Caco-2 (cell line): Measurements from ENCODE around the gene SKA3. TPM values are rescaled to one million over a fixed set of nuclear protein-coding genes. Genes with fewer than 3 reads are reported as not detected.

Experiments
- BruUV-seq: library from RNA; stranded (reverse); fragments of 400-500 nt; replicated peaks from 2 replicates; lab custom pipeline; 2021; lab: Mats Ljungman, UMichigan
- CTCF ChIA-PET: fragments of 300-600 bp; sonication (Branson Sonifier 250); formaldehyde crosslinking; loops from one replicate; lab custom pipeline; 2022; ENCODE audit warnings: antibody characterized with exemption; lab: Charles Lee
- POLR2A ChIA-PET: fragments of 300-600 bp; sonication (Branson Sonifier 250); formaldehyde crosslinking; loops from one replicate; lab custom pipeline; 2022; ENCODE audit warnings: antibody characterized with exemption; lab: Charles Lee
- DNase-seq, 2 experiments: peaks; one replicate each; pipeline versions ENCODE4 v3.0.0 to v3.0.0-alpha.2; 2020 to 2022
- H3K27me3 ChIP-seq: replicated peaks from 2 replicates; pipeline ENCODE4 v1.6.0; 2011; ENCODE audit warnings: low read length; ENCODE audit not compliant: control insufficient read depth, insufficient read depth
- H3K36me3 ChIP-seq: 2 replicates; pipeline ENCODE4 v1.5.1; 2011; ENCODE audit warnings: low read length; ENCODE audit not compliant: control insufficient read depth, insufficient read depth
- H3K4me1 ChIP-seq: fragments of 250-450 bp; sonication (Bioruptor Pico); 2 replicates; pipeline ENCODE4 v1.5.1; 2020; ENCODE audit warnings: mild to moderate bottlenecking
- H3K4me3 ChIP-seq: 2 replicates; pipeline ENCODE4 v1.5.1; 2011; ENCODE audit warnings: low read depth, mild to moderate bottlenecking, control low read depth, low read length
- H3K9me3 ChIP-seq: fragments of 250-450 bp; sonication (Bioruptor Pico); 2 replicates; pipeline ENCODE4 v1.5.1; 2020; ENCODE audit warnings: mild to moderate bottlenecking, moderate library complexity
- H3K27ac Mint-ChIP-seq: one replicate; pipeline ENCODE4 v1.8.0; 2022; ENCODE audit warnings: mixed read lengths; ENCODE audit not compliant: unreplicated experiment
- H3K27me3 Mint-ChIP-seq: one replicate; pipeline ENCODE4 v1.8.0; 2022; ENCODE audit warnings: mixed read lengths; ENCODE audit not compliant: insufficient read depth, unreplicated experiment
- H3K36me3 Mint-ChIP-seq: one replicate; pipeline ENCODE4 v1.8.0; 2022; ENCODE audit warnings: mild to moderate bottlenecking, mixed read lengths; ENCODE audit not compliant: insufficient read depth, unreplicated experiment
- H3K4me1 Mint-ChIP-seq: one replicate; pipeline ENCODE4 v1.8.0; 2022; ENCODE audit warnings: low read depth, mixed read lengths; ENCODE audit not compliant: unreplicated experiment
- H3K4me3 Mint-ChIP-seq: one replicate; pipeline ENCODE4 v1.8.0; 2022; ENCODE audit warnings: mild to moderate bottlenecking, moderate library complexity, mixed read lengths; ENCODE audit not compliant: unreplicated experiment
- H3K9me3 Mint-ChIP-seq: one replicate; pipeline ENCODE4 v1.8.0; 2022; ENCODE audit warnings: mixed read lengths; ENCODE audit not compliant: unreplicated experiment
- CTCF ChIP-seq, 2 experiments: fragments of 200-600 bp in 1 of 2; IDR thresholded peaks; 1 replicate in 1 of 2; 2 replicates in 1 of 2; pipeline versions ENCODE4 v1.5.1 to v1.8.0; 2011 to 2022; ENCODE audit warnings: antibody characterized with exemption in 1 of 2, control low read depth in 1 of 2, inconsistent platforms in 1 of 2, low read depth in 1 of 2, low read length in 1 of 2, mild to moderate bottlenecking in 1 of 2, moderate library complexity in 1 of 2; ENCODE audit not compliant: insufficient read depth in 1 of 2, severe bottlenecking in 1 of 2, unreplicated experiment in 1 of 2
- intact Hi-C: fragments of 100-400 bp; cut with micrococcal nuclease; formaldehyde crosslinking; loops from one replicate; pipeline ENCODE4 v1.10.0; 2022; ENCODE audit not compliant: unreplicated experiment
- total RNA-seq: library from RNA; stranded (reverse); gene quantifications from 2 replicates; pipeline ENCODE4 v1.2.3, GENCODE V29; 2022

The SKA3 gene
- total RNA-seq, 1 experiment from 2014 or later, result 37.5 TPM

- ChIA-PET POLR2A (no interaction called here), CTCF (interaction anchor here (1.4 kb wide), 1 partner anchor 209 kb away, joined by 6 read pairs; no protein-coding TSS in a partner anchor)
- peaks cover 24% of the 10 kb centered on the region for H3K36me3 Mint-ChIP-seq
- no peak overlapping the region for H3K27ac Mint-ChIP-seq
- Histone ChIP-seq H3K27me3 (no peaks in the 10 kb centered on the region), H3K4me3 (no peak overlapping the region), H3K9me3 (no peaks in the 10 kb centered on the region), H3K4me1 (no peaks in the 10 kb centered on the region), H3K36me3 (no peaks in the 10 kb centered on the region)
- intact Hi-C loops, result no loop called here
- no TSS peak for BruUV-seq
- no peaks in the 10 kb centered on the region for H3K9me3 Mint-ChIP-seq
- H3K4me1 Mint-ChIP-seq, result peaks cover 6% of the 10 kb centered on the region
- H3K27me3 Mint-ChIP-seq, result no peaks in the 10 kb centered on the region
- no peak for DNase-seq
- no peak for TF ChIP-seq CTCF (IDR thresholded peaks at IDR 0.05; ENCODE audit: insufficient read depth in 1 of 2, low read depth in 1 of 2, low read length in 1 of 2, severe bottlenecking in 1 of 2, unreplicated experiment in 1 of 2)
- H3K4me3 Mint-ChIP-seq, result no peak overlapping the region
Observed at GRCh38 chr13:21152251-21152899, 24.0 kb downstream of the SKA3 start.

GRCh38 chr13:21150013-21150412, 26.3 kb downstream of the SKA3 start:
- BruUV-seq, result no TSS peak
- POLR2A ChIA-PET, result no interaction called here
- Histone ChIP-seq H3K36me3 (no peaks in the 10 kb centered on the region), H3K27me3 (no peaks in the 10 kb centered on the region), H3K4me3 (no peak overlapping the region), H3K4me1 (no peaks in the 10 kb centered on the region), H3K9me3 (no peaks in the 10 kb centered on the region)
- TF ChIP-seq CTCF (IDR thresholded peaks at IDR 0.05; ENCODE audit: insufficient read depth in 1 of 2, low read depth in 1 of 2, low read length in 1 of 2, severe bottlenecking in 1 of 2, unreplicated experiment in 1 of 2), result no peak
- CTCF ChIA-PET, result interaction anchor here (0.6 kb wide), 1 partner anchor 953 kb away, joined by 6 read pairs; no protein-coding TSS in a partner anchor
- Mint-ChIP-seq H3K9me3 (no peaks in the 10 kb centered on the region), H3K4me3 (no peak overlapping the region), H3K27me3 (no peaks in the 10 kb centered on the region), H3K4me1 (peaks cover 6% of the 10 kb centered on the region), H3K36me3 (peaks cover 43% of the 10 kb centered on the region), H3K27ac (no peak overlapping the region)
- intact Hi-C loops, result no loop called here
- DNase-seq, result no peak

GRCh38 chr13:21149568-21149967, 26.8 kb downstream of the SKA3 start:
- no peak overlapping the region for H3K27ac Mint-ChIP-seq
- no peaks in the 10 kb centered on the region for H3K9me3 ChIP-seq
- POLR2A ChIA-PET, result interaction anchor here (0.8 kb wide), 1 partner anchor 78 kb away, joined by 3 read pairs; no protein-coding TSS in a partner anchor

More at GRCh38 chr13:21149568-21149967, 26.8 kb downstream of the SKA3 start:
- no peak for TF ChIP-seq CTCF (IDR thresholded peaks at IDR 0.05; ENCODE audit: insufficient read depth in 1 of 2, low read depth in 1 of 2, low read length in 1 of 2, severe bottlenecking in 1 of 2, unreplicated experiment in 1 of 2)
- intact Hi-C loops, result no loop called here
- CTCF ChIA-PET, result interaction anchor here (0.6 kb wide), 1 partner anchor 953 kb away, joined by 6 read pairs; no protein-coding TSS in a partner anchor
- Histone ChIP-seq H3K4me3 (no peak overlapping the region), H3K27me3 (no peaks in the 10 kb centered on the region), H3K36me3 (no peaks in the 10 kb centered on the region), H3K4me1 (no peaks in the 10 kb centered on the region)
- no peak for DNase-seq
- Mint-ChIP-seq H3K4me3 (no peak overlapping the region), H3K36me3 (peaks cover 43% of the 10 kb centered on the region), H3K4me1 (peaks cover 6% of the 10 kb centered on the region), H3K9me3 (no peaks in the 10 kb centered on the region), H3K27me3 (no peaks in the 10 kb centered on the region)
- no TSS peak for BruUV-seq
